GM12865 (cell line): ENCODE data around the gene SPATS2.

Source experiments
- DNase-seq: peaks from one replicate; pipeline ENCODE4 v3.0.0; 2010; ENCODE audit warnings: low read depth
- H3K4me3 ChIP-seq: 2 replicates; pipeline ENCODE4 v1.5.1; 2011; ENCODE audit warnings: mild to moderate bottlenecking, low read depth, low read length, control low read depth
- CTCF ChIP-seq: IDR thresholded peaks from 2 replicates; pipeline ENCODE4 v1.5.1; 2011; ENCODE audit warnings: low read length, control low read depth, low read depth, inconsistent platforms; ENCODE audit not compliant: insufficient read depth; ENCODE audit errors: missing control alignments

Gene SPATS2

GRCh38 chr12:49357103-49357678, 10.1 kb upstream of the SPATS2 start:
- H3K4me3 ChIP-seq: no peak overlapping the region
- peak; percentile 24 for TF ChIP-seq CTCF
- peak; percentile 53 for DNase-seq

GRCh38 chr12:49358483-49359141, 8.7 kb upstream of the SPATS2 start:
- DNase-seq: peak; percentile 89
- peak; percentile 83 for TF ChIP-seq CTCF
- H3K4me3 ChIP-seq: no peak overlapping the region

DNA sequence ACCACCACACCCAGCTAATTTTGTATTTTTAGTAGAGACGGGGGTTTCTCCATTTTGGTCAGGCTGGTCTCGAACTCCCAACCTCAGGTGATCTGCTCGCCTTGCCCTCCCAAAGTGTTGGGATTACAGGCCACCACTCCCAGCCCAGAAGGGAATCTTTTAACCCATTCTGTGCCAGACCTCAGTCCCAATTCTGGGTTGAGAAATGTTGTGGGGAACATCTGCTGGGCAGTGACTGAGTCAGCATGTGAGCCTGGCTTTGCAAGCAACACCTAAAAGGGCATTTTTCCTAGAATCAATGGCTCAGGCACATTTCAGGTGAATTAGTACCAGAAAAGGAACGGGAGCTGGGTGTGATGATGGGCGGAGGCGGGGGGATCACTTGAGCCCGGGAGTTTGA, 7.6 kb upstream of the SPATS2 start:
- TF ChIP-seq CTCF: no peak
- DNase-seq: no peak

GRCh38 chr12:49362077-49362476, 5.2 kb upstream of the SPATS2 start:
- H3K4me3 ChIP-seq: no peak overlapping the region
- DNase-seq: no peak
- no peak for TF ChIP-seq CTCF

More for the DNA sequence above, 7.6 kb upstream of the SPATS2 start:
- no peak overlapping the region for H3K4me3 ChIP-seq

GRCh38 chr12:49364989-49365388, 2.3 kb upstream of the SPATS2 start:
- no peak for TF ChIP-seq CTCF
- no peak for DNase-seq
- no peak overlapping the region for H3K4me3 ChIP-seq

GRCh38 chr12:49365542-49365941, 1.7 kb upstream of the SPATS2 start:
- H3K4me3 ChIP-seq: peak overlapping the region; percentile 75
- DNase-seq: no peak
- no peak for TF ChIP-seq CTCF
